ENCODE results near the gene LRRC10B.

DNA sequence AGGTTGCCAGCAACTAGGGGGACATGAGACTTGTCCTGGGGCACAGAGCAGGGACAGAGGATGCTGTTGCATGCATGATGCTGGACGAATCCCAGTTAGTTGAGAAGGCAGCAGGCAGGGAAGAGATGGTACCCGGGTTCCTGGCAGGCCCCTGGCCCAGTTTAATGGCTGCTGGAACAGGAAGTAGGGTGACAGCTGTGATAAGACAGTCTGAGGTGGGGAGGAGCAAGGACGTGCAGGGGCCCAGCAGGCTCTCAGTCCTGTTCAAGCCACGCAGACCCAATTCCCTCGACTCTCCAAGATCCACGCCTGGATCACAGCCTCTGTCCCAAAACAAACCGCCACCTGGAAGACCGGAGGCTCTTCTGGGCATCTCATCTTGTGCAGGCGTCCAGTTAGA lies 32.0 kb downstream of the LRRC10B start:
- TF ChIP-seq CTCF (IDR thresholded peaks at IDR 0.05; ENCODE audit: low read depth, low read length) (no peak), EZH2phosphoT487 (IDR thresholded peaks at IDR 0.05; ENCODE audit: low read depth) (no peak)

Data from OCI-LY3 (cell line).